Measurements from ENCODE around the gene ABHD17C.
"Not testable (repeated sequence)": the region's sequence is repeated elsewhere in the genome, so short reads cannot be mapped to it uniquely, and the experiment has no call there.

Gene ABHD17C

GRCh38 chr15:80745888-80746287 is 50.8 kb downstream of the ABHD17C start:
- peaks cover 6% of the 10 kb centered on the region for H3K36me3 Mint-ChIP-seq (ENCODE audit: insufficient read depth)
- no peak for DNase-seq
- no peak overlapping the region for H3K4me3 Mint-ChIP-seq
- peaks cover 0 to 5% of the 10 kb centered on the region in 2 donors for H3K4me1 Mint-ChIP-seq (ENCODE audit: low read depth in 2 of 2)
- no peak for ATAC-seq (replicated peaks)
- H3K9me3 Mint-ChIP-seq = no peaks in the 10 kb centered on the region
- no peaks in the 10 kb centered on the region for H3K27me3 Mint-ChIP-seq
- H3K27ac Mint-ChIP-seq = peak overlapping the region in 1 of 2 donors; percentile 66

DNA sequence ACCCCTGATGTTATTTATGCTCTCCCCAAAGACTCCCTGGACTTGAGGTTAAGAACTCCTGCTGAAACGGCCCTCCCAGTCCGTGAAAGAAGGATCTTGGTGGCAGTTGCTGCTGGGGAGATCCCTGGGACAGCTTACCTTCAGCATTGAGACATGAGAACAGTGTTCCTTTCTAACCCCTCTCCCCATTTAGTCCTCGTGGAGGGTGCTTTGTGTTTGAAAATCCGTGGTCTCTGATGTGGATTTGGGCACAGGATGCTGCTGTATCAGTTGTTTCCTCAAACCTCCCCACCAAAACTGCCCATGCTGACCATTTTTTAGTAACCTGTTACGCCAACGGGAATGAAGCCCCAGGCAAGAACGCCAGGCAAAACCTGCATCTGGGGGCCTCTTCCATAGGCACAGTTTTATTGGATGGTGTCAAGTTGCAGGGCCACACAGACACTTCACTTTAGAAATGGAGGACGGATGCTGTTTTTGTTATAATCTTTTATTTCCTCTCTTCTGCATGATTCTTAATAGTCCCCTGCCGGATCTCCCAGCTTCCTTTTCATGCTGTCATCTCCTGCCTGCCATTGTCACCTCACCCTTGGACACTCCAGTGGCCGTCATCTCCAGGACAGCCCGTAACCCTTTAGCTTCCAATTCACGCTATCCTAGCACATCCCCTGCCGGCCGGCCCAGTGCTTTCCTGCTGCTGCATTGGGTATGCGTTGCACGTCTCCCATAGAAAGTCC is 52.4 kb downstream of the ABHD17C start:
- ATAC-seq (replicated peaks) = no peak
- no peak for DNase-seq
- Mint-ChIP-seq H3K27ac (no peak overlapping the region), H3K36me3 (ENCODE audit: insufficient read depth) (peaks cover 6% of the 10 kb centered on the region), H3K9me3 (no peaks in the 10 kb centered on the region), H3K27me3 (no peaks in the 10 kb centered on the region), H3K4me1 (ENCODE audit: low read depth in 2 of 2) (peaks cover 0 to 3% of the 10 kb centered on the region in 2 donors), H3K4me3 (no peak overlapping the region)

GRCh38 chr15:80749589-80749988 is 54.5 kb downstream of the ABHD17C start:
- H3K27ac Mint-ChIP-seq = no peak overlapping the region
- ATAC-seq (replicated peaks) (no peak), DNase-seq (no peak)
- H3K9me3 Mint-ChIP-seq = no peaks in the 10 kb centered on the region
- H3K4me3 Mint-ChIP-seq = no peak overlapping the region
- no peaks in the 10 kb centered on the region for H3K27me3 Mint-ChIP-seq
- peaks cover 6% of the 10 kb centered on the region for H3K36me3 Mint-ChIP-seq (ENCODE audit: insufficient read depth)
- peaks cover 8 to 14% of the 10 kb centered on the region in 2 donors for H3K4me1 Mint-ChIP-seq (ENCODE audit: low read depth in 2 of 2)

DNA sequence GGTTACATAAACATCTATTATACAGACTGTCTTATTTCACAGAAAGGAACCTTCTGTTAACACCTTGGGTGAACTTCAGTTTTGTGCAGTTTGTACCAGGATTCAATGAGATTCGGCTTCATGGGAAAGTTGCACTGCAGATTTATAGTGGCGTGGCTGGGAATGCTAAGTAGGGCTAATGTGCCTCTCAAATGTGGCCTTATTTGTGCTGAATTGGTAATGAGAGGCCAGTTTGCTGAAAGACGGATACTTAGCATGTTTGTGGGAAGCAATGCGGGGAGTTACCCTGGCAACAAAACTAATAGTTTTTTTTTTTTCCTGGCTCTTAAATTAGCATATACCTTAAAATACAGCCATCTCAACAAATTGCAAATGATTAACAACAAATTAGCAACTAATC is 55.5 kb downstream of the ABHD17C start:
- Mint-ChIP-seq H3K27me3 (no peaks in the 10 kb centered on the region), H3K9me3 (no peaks in the 10 kb centered on the region), H3K4me3 (no peak overlapping the region), H3K4me1 (ENCODE audit: low read depth in 2 of 2) (peaks cover 11 to 22% of the 10 kb centered on the region in 2 donors), H3K27ac (no peak overlapping the region), H3K36me3 (ENCODE audit: insufficient read depth) (peaks cover 4% of the 10 kb centered on the region)
- DNase-seq = no peak
- ATAC-seq (replicated peaks) = no peak

- DNase-seq (no peak), ATAC-seq (replicated peaks) (no peak)
- Mint-ChIP-seq H3K27ac (peak overlapping the region in 1 of 2 donors; percentile 57), H3K4me3 (no peak overlapping the region), H3K4me1 (ENCODE audit: low read depth in 2 of 2) (peaks cover 17 to 29% of the 10 kb centered on the region in 2 donors), H3K9me3 (no peaks in the 10 kb centered on the region), H3K36me3 (ENCODE audit: insufficient read depth) (peaks cover 4% of the 10 kb centered on the region), H3K27me3 (no peaks in the 10 kb centered on the region)
Observed at GRCh38 chr15:80752204-80752603, 57.1 kb downstream of the ABHD17C start.

GRCh38 chr15:80753161-80753560 is 58.1 kb downstream of the ABHD17C start:
- Mint-ChIP-seq H3K36me3 (ENCODE audit: insufficient read depth) (peaks cover 4% of the 10 kb centered on the region), H3K27me3 (no peaks in the 10 kb centered on the region), H3K27ac (peak overlapping the region; percentile 11 to 60), H3K4me3 (peak overlapping the region; percentile 27 to 77), H3K4me1 (ENCODE audit: low read depth in 2 of 2) (peaks cover 17 to 29% of the 10 kb centered on the region in 2 donors), H3K9me3 (no peaks in the 10 kb centered on the region)
- no peak for DNase-seq
- ATAC-seq (replicated peaks) = peak; percentile 27

GRCh38 chr15:80754014-80754413 is 58.9 kb downstream of the ABHD17C start:
- Mint-ChIP-seq H3K9me3 (no peaks in the 10 kb centered on the region), H3K4me3 (no peak overlapping the region), H3K27me3 (no peaks in the 10 kb centered on the region), H3K27ac (peak overlapping the region in 1 of 2 donors; percentile 60), H3K4me1 (ENCODE audit: low read depth in 2 of 2) (peaks cover 17 to 29% of the 10 kb centered on the region in 2 donors), H3K36me3 (ENCODE audit: insufficient read depth) (peaks cover 4% of the 10 kb centered on the region)
- ATAC-seq (replicated peaks) = no peak
- DNase-seq = no peak

- no peaks in the 10 kb centered on the region for H3K36me3 Mint-ChIP-seq (ENCODE audit: insufficient read depth)
- peak; percentile 94 for ATAC-seq (replicated peaks)
- H3K4me3 Mint-ChIP-seq = peak overlapping the region; percentile 19 to 65
- H3K27ac Mint-ChIP-seq = no peak overlapping the region
- no peaks in the 10 kb centered on the region for H3K27me3 Mint-ChIP-seq
- DNase-seq = peak; percentile 15 to 23 (median 19)
- no peaks in the 10 kb centered on the region for H3K9me3 Mint-ChIP-seq
- peaks cover 17 to 29% of the 10 kb centered on the region in 2 donors for H3K4me1 Mint-ChIP-seq (ENCODE audit: low read depth in 2 of 2)
Observed at GRCh38 chr15:80755885-80756284, 60.8 kb downstream of the ABHD17C start.

GRCh38 chr15:80758130-80758745 is 63.1 kb downstream of the ABHD17C start:
- ATAC-seq (replicated peaks) (no peak), DNase-seq (no peak)
- Mint-ChIP-seq H3K36me3 (ENCODE audit: insufficient read depth) (no peaks in the 10 kb centered on the region), H3K27ac (no peak overlapping the region), H3K4me3 (no peak overlapping the region), H3K27me3 (no peaks in the 10 kb centered on the region), H3K9me3 (no peaks in the 10 kb centered on the region), H3K4me1 (ENCODE audit: low read depth in 2 of 2) (peaks cover 15 to 27% of the 10 kb centered on the region in 2 donors)

DNA sequence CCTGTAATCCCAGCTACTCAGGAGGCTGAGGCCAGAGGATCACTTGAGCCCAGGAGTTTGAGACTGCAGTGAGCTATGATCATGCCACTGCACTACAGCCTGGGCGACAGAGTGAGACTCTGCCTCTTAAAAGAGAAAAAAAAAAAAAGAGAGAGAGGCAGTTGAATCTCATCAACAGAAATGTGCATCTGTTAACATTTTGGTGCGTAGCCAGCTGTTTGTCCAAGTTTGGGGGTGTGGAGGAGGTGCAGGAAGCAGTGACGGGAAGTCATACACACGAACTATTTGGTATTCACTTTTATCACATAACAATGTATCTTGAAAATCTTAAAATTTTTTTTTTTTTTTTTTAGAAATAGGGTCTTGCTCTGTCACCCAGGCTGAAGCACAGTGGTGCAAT is 65.8 kb downstream of the ABHD17C start:
- DNase-seq = no peak
- Mint-ChIP-seq H3K4me3 (no peak overlapping the region), H3K36me3 (ENCODE audit: insufficient read depth) (no peaks in the 10 kb centered on the region), H3K27me3 (no peaks in the 10 kb centered on the region), H3K4me1 (ENCODE audit: low read depth in 2 of 2) (peaks cover 2 to 3% of the 10 kb centered on the region in 2 donors), H3K9me3 (no peaks in the 10 kb centered on the region), H3K27ac (no peak overlapping the region)
- no peak for ATAC-seq (replicated peaks)

DNA sequence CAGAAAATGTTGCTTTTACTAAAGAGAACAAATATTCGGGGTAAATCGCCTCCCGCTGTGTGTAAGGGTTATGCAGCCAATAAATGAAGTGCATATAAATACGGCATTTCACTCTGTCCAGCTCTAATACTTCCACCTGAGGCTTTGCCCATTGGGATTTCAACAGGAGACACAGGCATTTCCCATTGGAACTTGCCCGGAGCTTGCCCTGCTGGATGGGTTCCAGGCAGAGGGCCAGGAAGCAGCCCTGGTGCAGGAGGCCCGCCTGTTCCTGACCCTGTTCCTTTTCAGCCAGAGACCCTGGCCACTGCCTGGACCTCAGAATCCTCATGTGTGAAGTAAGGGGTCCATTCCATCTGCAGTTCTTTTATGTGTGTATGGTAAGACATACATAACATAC is 66.6 kb downstream of the ABHD17C start:
- H3K36me3 Mint-ChIP-seq (ENCODE audit: insufficient read depth) = no peaks in the 10 kb centered on the region
- H3K9me3 Mint-ChIP-seq = no peaks in the 10 kb centered on the region
- ATAC-seq (replicated peaks) = no peak
- DNase-seq = no peak
- H3K4me1 Mint-ChIP-seq (ENCODE audit: low read depth in 2 of 2) = no peaks in the 10 kb centered on the region
- no peak overlapping the region for H3K4me3 Mint-ChIP-seq
- H3K27ac Mint-ChIP-seq = no peak overlapping the region
- no peaks in the 10 kb centered on the region for H3K27me3 Mint-ChIP-seq

- H3K9me3 Mint-ChIP-seq; H3K27me3 Mint-ChIP-seq; H3K4me3 Mint-ChIP-seq; DNase-seq; ATAC-seq (replicated peaks); H3K4me1 Mint-ChIP-seq (ENCODE audit: low read depth in 2 of 2); H3K36me3 Mint-ChIP-seq (ENCODE audit: insufficient read depth); H3K27ac Mint-ChIP-seq: not testable (repeated sequence)
Observed at GRCh38 chr15:80763235-80763634, 68.1 kb downstream of the ABHD17C start.

DNA sequence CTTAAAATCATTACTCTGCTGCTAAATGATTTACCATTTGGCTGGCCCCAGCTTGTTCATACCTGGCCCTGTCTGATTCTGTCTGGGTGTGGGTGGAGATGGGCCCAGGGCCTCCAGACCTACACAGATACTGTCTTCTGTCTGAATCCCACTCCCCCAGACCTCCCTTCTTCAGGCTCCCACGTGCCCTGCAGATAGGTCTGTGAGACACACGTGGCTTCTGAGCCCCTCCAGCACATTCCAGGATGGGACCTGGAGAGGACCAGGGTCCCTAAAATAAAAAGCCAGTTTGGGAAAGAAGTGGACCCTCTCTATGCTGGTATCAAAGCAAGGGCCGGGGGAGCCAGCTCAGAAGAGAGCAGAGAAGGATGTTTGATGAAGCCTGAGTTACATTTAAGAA is 69.4 kb downstream of the ABHD17C start:
- Mint-ChIP-seq H3K27ac (no peak overlapping the region), H3K4me1 (ENCODE audit: low read depth in 2 of 2) (peaks cover under 1 to 2% of the 10 kb centered on the region in 2 donors), H3K4me3 (no peak overlapping the region), H3K27me3 (peaks cover 0 to 5% of the 10 kb centered on the region in 2 donors), H3K36me3 (ENCODE audit: insufficient read depth) (no peaks in the 10 kb centered on the region), H3K9me3 (no peaks in the 10 kb centered on the region)
- ATAC-seq (replicated peaks) (no peak), DNase-seq (no peak)

- H3K27ac Mint-ChIP-seq = no peak overlapping the region
- DNase-seq = no peak
- peaks cover 2 to 20% of the 10 kb centered on the region in 2 donors for H3K27me3 Mint-ChIP-seq
- no peaks in the 10 kb centered on the region for H3K36me3 Mint-ChIP-seq (ENCODE audit: insufficient read depth)
- no peaks in the 10 kb centered on the region for H3K9me3 Mint-ChIP-seq
- no peak overlapping the region for H3K4me3 Mint-ChIP-seq
- ATAC-seq (replicated peaks) = no peak
- H3K4me1 Mint-ChIP-seq (ENCODE audit: low read depth in 2 of 2) = peaks cover 1 to 11% of the 10 kb centered on the region in 2 donors
Observed at GRCh38 chr15:80766275-80766674, 71.2 kb downstream of the ABHD17C start.

Measured in effector memory CD8-positive, alpha-beta T cell (primary cell).